ENCODE results near the gene SYT1.

SYT1 gene

DNA sequence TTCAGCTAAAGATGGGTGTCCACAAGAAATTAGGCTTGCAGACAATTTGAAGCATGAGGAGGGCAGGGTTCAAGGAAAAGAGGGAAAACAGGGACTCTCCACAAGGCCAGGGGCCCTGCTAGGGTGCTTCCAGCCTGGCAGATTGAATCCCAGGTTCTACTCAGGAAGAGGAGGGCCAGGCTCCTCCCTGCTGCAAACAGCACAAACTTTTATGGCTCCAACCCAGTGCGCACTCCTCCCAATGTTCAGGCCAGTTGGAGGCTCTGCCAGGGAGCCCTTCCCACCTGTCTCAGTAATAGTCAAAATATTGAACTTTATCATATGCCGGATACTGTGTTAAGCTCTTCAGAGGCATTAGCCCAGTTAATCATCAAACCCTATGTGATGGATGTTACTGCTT lies 244.4 kb downstream of the SYT1 start:
- no peak overlapping the region for H3K4me3 Mint-ChIP-seq
- H3K9me3 Mint-ChIP-seq: no peaks in the 10 kb centered on the region
- peak; percentile 51 for ATAC-seq
- no peaks in the 10 kb centered on the region for H3K27me3 Mint-ChIP-seq
- no peaks in the 10 kb centered on the region for H3K36me3 Mint-ChIP-seq
- no peaks in the 10 kb centered on the region for H3K4me1 Mint-ChIP-seq
- H3K27ac Mint-ChIP-seq: no peak overlapping the region

DNA sequence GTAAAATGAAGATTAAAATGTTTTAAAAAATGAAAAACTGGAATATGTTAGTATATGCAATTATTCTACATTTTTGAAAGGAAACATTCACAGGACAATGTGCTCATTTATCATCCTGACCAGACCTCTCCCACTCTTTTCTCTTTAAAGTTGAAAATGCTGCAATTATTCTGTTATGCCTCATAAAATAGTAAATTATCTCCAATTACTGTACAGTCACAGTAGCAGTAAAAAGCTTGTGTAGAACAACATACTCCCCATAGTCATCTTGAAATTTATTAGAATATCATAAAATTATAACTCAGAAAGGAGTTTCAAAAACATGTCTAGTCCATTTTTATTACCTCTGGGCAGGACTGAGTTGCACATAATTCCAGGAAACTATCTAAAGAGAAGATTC lies 250.3 kb downstream of the SYT1 start:
- H3K36me3 Mint-ChIP-seq: no peaks in the 10 kb centered on the region
- no peaks in the 10 kb centered on the region for H3K9me3 Mint-ChIP-seq
- ATAC-seq: no peak
- H3K4me1 Mint-ChIP-seq: no peaks in the 10 kb centered on the region
- H3K27ac Mint-ChIP-seq: no peak overlapping the region
- H3K27me3 Mint-ChIP-seq: no peaks in the 10 kb centered on the region
- H3K4me3 Mint-ChIP-seq: no peak overlapping the region

DNA sequence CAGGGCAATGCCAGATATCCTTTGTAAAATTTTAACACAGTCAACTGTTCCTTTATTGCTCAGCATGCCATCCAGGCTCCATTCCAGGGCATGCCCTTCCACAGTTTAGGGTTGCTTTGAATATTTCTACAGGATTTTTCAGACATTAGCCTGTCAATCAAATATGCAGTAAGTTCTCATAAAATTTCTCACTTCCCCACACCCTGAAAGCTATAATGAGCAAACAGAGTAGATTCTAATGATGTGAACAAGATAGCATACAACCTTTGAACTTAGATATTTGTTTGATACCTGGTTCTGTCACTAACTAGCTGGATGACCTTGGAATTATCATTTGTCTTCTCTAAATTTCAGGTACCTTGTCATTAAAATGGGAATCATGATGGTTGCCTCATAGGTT lies 251.2 kb downstream of the SYT1 start:
- Mint-ChIP-seq H3K27ac (no peak overlapping the region), H3K4me3 (no peak overlapping the region), H3K9me3 (no peaks in the 10 kb centered on the region), H3K36me3 (no peaks in the 10 kb centered on the region), H3K27me3 (no peaks in the 10 kb centered on the region), H3K4me1 (no peaks in the 10 kb centered on the region)
- no peak for ATAC-seq

DNA sequence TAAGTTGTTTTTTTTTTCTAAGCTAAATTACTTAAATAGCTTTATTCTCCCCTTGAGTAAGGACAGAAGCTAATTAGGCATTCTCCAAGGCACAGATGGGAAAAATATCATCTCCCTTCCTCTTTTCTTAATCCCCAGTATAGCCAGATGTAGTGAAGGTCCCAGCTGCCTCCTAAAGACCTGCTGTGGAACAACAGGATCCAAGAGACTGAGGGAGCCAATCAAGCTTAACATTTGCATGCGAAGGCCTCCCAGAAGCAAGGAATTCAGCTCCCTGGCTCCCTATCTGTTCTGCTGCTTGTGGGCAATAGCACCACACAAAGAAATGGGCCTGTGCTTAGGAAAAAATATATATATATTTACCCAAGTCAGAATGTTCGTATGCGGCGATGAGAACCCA lies 255.2 kb downstream of the SYT1 start:
- ATAC-seq: no peak
- H3K27ac Mint-ChIP-seq: no peak overlapping the region
- H3K36me3 Mint-ChIP-seq: no peaks in the 10 kb centered on the region
- H3K9me3 Mint-ChIP-seq: peaks cover 3% of the 10 kb centered on the region
- H3K27me3 Mint-ChIP-seq: no peaks in the 10 kb centered on the region
- H3K4me3 Mint-ChIP-seq: no peak overlapping the region
- H3K4me1 Mint-ChIP-seq: no peaks in the 10 kb centered on the region

DNA sequence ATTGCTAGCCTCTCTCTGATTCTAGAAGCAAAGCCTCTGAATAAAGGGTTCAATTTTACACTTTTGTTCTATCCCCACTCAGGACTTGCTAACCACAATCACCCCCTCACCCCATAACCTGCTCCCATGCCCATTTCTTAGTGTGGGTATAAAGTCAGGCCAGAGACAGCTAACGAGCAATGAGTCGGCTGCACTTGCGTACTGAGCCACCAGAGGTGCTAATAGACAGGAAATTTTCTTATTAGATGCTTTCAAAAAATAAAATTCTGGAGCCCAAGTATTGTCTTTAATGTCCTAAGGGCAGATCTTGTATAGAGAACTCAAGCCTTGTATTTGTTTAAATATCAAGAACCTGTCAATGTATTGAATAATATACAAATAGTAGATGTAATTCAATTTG lies 256.9 kb downstream of the SYT1 start:
- no peak overlapping the region for H3K27ac Mint-ChIP-seq
- H3K27me3 Mint-ChIP-seq: no peaks in the 10 kb centered on the region
- no peak for ATAC-seq
- H3K36me3 Mint-ChIP-seq: no peaks in the 10 kb centered on the region
- H3K4me1 Mint-ChIP-seq: no peaks in the 10 kb centered on the region
- H3K9me3 Mint-ChIP-seq: peaks cover 3% of the 10 kb centered on the region
- H3K4me3 Mint-ChIP-seq: no peak overlapping the region

DNA sequence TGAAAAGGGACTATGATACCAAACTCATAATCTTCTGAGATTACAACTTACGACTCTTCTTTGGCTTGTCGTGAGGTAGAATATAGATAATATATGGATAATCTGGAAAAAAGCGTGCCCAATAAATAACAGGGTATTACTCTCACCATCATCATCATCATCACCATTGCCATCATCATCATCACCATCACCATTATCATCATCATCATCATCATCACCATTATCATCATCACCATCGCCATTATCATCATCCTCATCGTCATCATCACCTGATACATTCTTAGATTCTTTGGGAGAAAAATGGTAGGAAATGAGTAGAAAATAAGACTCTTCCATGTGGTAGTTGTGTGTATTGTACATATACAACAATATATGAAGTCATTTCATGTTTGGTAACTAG lies 259.8 kb downstream of the SYT1 start:
- Mint-ChIP-seq H3K9me3 (peaks cover 3% of the 10 kb centered on the region), H3K27me3 (no peaks in the 10 kb centered on the region), H3K4me1 (no peaks in the 10 kb centered on the region)

DNA sequence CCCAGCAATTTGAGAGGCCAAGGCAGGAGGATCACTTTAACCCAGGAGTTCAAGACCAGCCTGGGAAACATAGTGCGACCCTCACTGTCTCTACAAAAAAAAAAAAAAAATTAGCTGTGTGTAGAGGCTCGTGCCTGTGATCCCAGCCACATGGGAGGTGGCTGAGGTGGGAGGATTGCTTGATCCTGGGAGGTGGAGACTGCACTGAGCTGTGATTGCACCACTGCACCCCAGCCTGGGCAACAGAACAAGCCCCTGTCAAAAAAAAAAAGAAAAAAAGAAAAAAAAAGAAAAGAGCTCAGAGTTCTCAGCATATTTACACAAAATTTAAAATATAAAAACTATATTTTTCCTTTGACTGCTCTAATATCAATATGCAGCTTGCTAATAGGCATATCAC lies 260.8 kb downstream of the SYT1 start:
- no peaks in the 10 kb centered on the region for H3K4me1 Mint-ChIP-seq
- H3K27me3 Mint-ChIP-seq: no peaks in the 10 kb centered on the region
- H3K4me3 Mint-ChIP-seq: no peak overlapping the region
- no peaks in the 10 kb centered on the region for H3K36me3 Mint-ChIP-seq
- peaks cover 3% of the 10 kb centered on the region for H3K9me3 Mint-ChIP-seq
- ATAC-seq: no peak
- H3K27ac Mint-ChIP-seq: no peak overlapping the region

More for the DNA sequence above, 259.8 kb downstream of the SYT1 start:
- H3K4me3 Mint-ChIP-seq: no peak overlapping the region
- ATAC-seq: no peak
- no peaks in the 10 kb centered on the region for H3K36me3 Mint-ChIP-seq
- H3K27ac Mint-ChIP-seq: no peak overlapping the region

DNA sequence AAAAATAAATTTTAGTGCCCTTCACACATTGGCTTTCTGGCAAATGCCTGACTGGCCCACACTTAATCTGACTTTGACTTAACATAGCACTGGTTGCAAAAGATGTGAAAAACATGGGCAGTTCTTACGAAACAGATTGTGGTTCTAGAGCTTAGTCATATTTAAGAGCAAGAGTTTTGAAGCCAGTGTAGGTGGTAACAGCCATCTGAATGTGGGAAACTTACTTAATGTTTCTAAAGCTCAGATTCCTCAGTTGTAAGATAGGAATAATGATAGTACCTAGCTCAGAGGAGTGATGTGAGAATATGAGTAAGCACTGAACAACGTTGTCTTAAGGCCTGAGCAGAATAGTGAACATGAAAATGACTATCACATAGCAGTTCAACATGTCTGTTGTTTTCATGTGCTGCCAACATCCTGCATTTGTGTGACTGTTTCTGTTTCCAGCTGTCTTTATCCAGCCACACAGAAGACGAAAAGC lies 262.7 kb downstream of the SYT1 start:
- Mint-ChIP-seq H3K36me3 (no peaks in the 10 kb centered on the region), H3K27ac (no peak overlapping the region), H3K4me3 (no peak overlapping the region), H3K27me3 (no peaks in the 10 kb centered on the region), H3K4me1 (no peaks in the 10 kb centered on the region), H3K9me3 (peaks cover 3% of the 10 kb centered on the region)
- peak; percentile 31 for ATAC-seq

DNA sequence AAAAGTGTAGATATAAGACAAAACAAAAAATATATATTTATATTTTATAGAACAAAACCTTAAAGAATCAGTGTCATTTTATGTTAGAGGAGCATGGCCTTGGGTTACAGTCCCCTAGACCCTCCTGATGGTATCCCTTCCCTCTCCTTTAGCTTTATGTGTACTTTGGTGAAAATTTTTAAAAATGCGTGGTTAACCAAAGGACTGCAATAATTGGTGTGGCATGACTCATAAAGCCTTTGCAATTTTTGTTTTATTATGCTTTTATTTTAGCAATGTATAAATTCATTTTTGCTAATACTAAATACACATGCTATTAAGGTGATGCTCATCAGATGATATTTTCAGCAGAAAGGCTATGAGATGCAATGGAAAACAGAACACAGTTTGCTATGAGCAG lies 264.4 kb downstream of the SYT1 start:
- peaks cover 3% of the 10 kb centered on the region for H3K9me3 Mint-ChIP-seq
- H3K27me3 Mint-ChIP-seq: no peaks in the 10 kb centered on the region
- no peak overlapping the region for H3K4me3 Mint-ChIP-seq
- H3K4me1 Mint-ChIP-seq: no peaks in the 10 kb centered on the region
- H3K27ac Mint-ChIP-seq: no peak overlapping the region
- no peak for ATAC-seq
- no peaks in the 10 kb centered on the region for H3K36me3 Mint-ChIP-seq

DNA sequence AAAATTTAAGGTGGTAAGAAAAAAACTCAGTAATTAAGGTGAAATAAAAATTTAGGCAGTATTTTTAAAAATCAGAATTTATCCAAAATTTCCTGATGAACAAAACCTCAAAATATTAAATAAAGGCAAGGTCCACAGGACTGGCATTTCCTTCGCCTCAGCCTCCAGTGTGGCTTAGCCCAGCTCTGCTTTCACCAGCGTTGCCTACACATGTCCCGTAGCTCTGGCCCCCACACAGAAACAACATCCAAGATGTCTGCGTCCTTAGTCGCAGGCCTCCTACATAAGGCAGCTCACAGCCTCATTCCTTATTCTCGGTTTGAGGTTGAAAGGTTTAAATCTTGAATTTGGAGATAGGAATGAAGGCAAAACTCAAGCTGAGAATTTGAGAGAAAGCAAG lies 274.3 kb downstream of the SYT1 start:
- Mint-ChIP-seq H3K36me3 (no peaks in the 10 kb centered on the region), H3K27me3 (no peaks in the 10 kb centered on the region), H3K9me3 (no peaks in the 10 kb centered on the region), H3K4me3 (no peak overlapping the region), H3K4me1 (no peaks in the 10 kb centered on the region), H3K27ac (no peak overlapping the region)
- no peak for ATAC-seq

DNA sequence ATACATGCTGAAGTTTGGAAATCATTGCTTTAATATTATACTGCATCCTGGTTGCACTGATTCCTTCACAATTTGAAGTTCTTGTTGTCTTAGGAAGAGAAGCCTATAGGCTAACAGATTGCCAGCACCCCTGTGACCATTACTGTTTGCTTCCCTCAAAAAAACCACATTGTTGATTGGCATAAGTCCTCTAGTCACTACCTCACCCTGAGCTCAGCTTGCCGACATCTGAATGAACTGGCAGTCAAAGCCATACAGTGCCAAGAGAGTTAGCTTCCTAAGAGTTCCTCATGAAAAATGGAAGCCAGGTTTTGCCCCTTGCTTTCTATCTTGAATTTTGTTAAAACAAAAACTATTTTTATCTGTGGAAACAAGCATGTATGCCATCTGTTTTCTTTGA lies 276.1 kb downstream of the SYT1 start:
- Mint-ChIP-seq H3K4me1 (no peaks in the 10 kb centered on the region), H3K9me3 (no peaks in the 10 kb centered on the region), H3K27ac (no peak overlapping the region), H3K27me3 (no peaks in the 10 kb centered on the region), H3K4me3 (no peak overlapping the region), H3K36me3 (no peaks in the 10 kb centered on the region)
- no peak for ATAC-seq

DNA sequence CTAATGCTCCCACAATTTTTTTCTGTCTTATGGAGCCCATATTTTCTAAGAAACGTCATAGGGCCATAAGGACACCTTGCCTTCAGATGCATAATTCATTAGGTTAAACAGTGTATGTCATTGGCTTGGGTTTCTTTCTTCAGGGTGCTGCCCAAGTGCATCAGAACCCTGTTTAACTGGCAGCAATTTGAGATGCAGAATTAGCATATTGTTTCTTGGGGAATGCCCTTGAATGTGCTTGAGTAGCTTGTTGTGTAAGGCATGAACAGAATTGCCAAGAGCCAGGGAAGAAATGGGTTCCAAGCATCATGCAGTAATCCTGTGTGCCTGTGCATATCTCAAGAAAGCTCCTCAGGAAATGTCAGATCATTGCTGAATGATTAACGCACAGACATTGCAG lies 277.2 kb downstream of the SYT1 start:
- Mint-ChIP-seq H3K4me1 (no peaks in the 10 kb centered on the region), H3K27ac (no peak overlapping the region), H3K9me3 (no peaks in the 10 kb centered on the region), H3K4me3 (no peak overlapping the region), H3K36me3 (no peaks in the 10 kb centered on the region), H3K27me3 (no peaks in the 10 kb centered on the region)
- no peak for ATAC-seq

DNA sequence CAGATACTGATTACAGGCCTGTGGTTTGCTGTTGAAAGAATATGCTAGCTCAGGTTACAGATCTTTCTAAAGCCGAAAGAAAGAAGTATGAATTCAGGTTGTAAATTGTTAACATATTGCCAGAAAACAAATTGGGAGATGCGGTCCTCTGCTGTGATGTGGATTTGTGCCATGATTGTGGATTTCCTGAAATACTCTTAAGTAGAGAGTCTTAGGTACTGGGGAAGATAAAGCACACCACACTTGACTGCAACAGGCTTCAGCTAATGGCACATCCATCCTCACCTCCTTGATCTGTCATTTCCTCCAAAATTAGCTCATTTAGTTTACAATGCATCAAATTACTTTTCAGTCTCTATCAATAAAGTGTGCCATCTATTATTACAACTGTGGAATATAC lies 279.2 kb downstream of the SYT1 start:
- Mint-ChIP-seq H3K27ac (no peak overlapping the region), H3K4me1 (no peaks in the 10 kb centered on the region), H3K9me3 (no peaks in the 10 kb centered on the region), H3K4me3 (no peak overlapping the region), H3K27me3 (no peaks in the 10 kb centered on the region), H3K36me3 (no peaks in the 10 kb centered on the region)
- ATAC-seq: no peak

DNA sequence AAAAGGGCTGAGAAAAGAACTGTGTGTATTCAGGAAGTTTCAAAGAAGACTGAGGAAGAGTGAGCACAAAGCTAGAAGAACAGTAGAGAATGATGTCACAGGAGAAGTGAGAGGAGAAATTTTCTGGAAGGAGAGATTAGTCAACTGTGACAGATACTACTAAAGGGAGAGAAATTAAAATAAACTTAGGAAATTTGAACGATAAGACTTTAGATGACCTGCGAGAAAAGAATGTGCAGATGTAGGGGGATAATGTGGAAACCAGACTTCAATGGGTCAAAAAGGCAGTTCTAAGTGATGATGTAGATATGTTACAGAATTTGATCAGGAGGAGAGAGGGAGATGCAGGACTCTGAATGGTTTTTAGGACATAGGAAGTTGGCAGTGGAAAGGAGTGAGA lies 287.4 kb downstream of the SYT1 start:
- Mint-ChIP-seq H3K9me3 (no peaks in the 10 kb centered on the region), H3K36me3 (no peaks in the 10 kb centered on the region), H3K27ac (no peak overlapping the region), H3K27me3 (no peaks in the 10 kb centered on the region), H3K4me3 (no peak overlapping the region), H3K4me1 (no peaks in the 10 kb centered on the region)
- no peak for ATAC-seq

DNA sequence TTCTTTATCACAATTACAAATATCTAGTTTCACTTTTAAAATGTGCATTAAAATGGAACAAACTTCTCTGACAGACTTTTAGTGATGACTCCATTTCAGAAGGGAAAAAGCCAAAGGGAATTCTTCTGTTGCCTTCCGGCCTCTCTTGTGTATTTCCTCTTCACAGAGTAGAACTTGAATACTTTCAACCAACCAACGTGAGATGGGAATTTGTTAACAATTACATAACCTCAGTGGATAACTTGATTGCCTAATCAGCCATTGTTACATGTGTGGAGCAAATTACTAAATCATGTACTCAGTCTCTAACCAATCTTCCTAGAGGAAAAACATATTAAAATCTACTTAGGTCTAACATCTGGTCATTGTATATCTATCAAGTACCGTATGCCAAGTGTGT lies 291.1 kb downstream of the SYT1 start:
- no peak overlapping the region for H3K27ac Mint-ChIP-seq
- H3K4me1 Mint-ChIP-seq: no peaks in the 10 kb centered on the region

DNA sequence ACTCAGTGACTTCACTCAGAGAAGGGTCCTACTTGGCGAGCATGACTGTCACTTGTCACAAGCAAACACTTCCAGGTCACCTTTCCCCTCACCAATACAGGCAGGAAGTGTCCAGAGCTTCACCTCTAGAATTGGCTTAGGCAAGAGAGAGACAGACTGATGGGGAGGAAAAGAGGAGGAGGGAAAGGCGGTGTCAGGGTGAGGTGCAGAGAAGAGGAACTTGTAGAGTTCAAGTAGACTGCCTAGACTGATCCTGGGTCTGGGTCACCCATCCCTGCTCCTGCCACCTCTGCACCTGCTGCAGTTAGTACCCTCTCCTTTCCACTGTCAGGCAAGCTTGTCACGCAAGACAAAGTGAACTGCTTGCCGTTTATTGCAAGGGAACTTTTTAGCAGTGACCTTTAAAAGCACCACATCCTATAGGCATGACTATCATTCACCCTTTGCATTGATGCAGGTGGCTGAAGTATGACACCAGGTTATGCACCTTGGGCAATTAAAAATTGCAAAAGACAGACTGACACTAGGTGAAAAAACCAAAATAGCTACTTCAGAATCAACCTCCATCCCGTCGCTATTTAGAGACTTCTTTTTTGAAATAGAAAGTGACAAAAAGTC lies 292.4 kb downstream of the SYT1 start:
- H3K4me1 Mint-ChIP-seq: no peaks in the 10 kb centered on the region
- no peak overlapping the region for H3K4me3 Mint-ChIP-seq
- H3K9me3 Mint-ChIP-seq: no peaks in the 10 kb centered on the region
- no peaks in the 10 kb centered on the region for H3K27me3 Mint-ChIP-seq
- H3K36me3 Mint-ChIP-seq: no peaks in the 10 kb centered on the region
- peak; percentile 62 for ATAC-seq
- H3K27ac Mint-ChIP-seq: no peak overlapping the region

More for the DNA sequence above, 291.1 kb downstream of the SYT1 start:
- Mint-ChIP-seq H3K36me3 (no peaks in the 10 kb centered on the region), H3K9me3 (no peaks in the 10 kb centered on the region), H3K4me3 (no peak overlapping the region), H3K27me3 (no peaks in the 10 kb centered on the region)
- ATAC-seq: no peak

Data from stimulated activated memory B cell treated with anti-CD40 and anti-IgM and Interleukin-4, amounts not matched to agents 10 μg/mL and 1 μg/mL and 100 μg/mL, for 72 hours (primary cell).